Measurements from ENCODE around the gene CACNA1S. TPM values are rescaled to one million over a fixed set of nuclear protein-coding genes. Genes with fewer than 3 reads are reported as not detected.
A peak's percentile ranks its signal among the peaks of the same experiment; 100 is the strongest.

CACNA1S gene
- total RNA-seq, result not detected
- long read RNA-seq, result 0 reads

DNA sequence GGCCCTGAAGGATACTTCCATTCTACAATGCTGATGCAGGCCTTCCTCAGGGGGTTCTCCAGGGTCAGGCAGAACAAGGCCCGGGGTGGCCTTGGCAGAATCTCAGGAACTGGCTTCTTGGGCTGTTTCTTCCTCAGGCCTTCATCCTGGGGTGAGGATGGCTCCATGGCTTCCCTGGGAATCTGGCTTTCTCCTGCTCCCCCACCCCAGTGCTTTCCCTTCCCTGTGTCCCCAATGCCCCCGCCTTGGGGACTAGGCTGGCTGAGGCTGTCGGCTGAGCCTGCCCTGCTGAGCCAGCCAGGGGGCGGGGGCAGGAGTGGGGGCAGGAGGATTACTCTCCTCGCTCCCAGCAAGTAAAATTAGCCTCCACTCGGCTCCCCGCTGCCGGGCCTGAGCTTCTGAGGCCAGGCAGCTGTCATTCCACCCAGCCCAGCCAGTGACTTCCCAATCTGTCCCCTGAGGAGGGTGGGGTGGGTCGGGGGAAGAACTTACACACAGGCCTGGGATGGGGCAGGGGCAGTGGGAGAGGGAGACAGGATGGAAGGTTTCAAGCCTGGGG, at the start of gene CACNA1S:
TSS of gene CACNA1S (minus strand) at position 254 of the 559 bp plus-strand sequence. CDS start at position 167, 87 bp downstream.
- intact Hi-C loops (cut with micrococcal nuclease), result no loop called here
- DNase-seq (no peak), ATAC-seq (no peak)

DNA sequence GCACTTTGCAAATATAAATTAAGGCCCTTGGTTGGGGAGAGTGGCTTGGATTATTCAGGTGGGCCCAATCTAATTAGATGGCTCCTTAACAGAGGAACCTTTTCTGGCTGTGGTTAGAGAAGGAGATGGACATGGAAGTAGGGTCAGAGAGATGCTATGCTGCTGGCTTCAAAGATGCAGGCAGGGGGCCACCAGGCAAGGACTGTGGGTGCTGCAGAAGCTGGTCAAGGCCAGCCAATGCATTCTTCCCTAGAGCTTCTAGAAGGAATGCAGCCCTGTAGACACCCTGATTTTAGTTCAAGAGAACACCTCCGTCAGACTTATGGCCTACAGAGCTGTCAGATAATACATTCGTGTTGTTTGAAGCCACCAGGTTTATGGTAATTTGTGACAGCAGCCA, 45.7 kb upstream of the CACNA1S start:
- intact Hi-C loops (cut with micrococcal nuclease), result no loop called here
- ATAC-seq (no peak), DNase-seq (no peak)

DNA sequence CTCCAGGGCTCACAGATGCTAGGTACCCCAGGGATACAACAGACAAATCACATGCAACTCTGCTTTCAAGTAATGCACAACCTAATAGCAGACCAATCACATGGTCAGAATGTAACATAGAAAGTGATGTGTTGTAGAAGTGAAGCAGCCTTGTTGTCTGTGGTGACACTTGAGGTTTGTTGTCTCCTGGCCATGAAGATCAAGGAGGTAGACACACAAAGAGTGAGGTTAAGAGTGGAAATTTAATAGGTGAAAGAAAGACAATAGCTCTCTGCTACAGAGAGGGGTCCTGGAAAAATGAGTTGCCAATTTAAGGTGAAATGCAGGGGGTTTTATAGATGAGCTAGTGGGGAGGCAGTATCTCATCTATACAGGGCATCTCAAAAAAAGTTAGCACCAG, 44.6 kb upstream of the CACNA1S start:
- intact Hi-C loops (cut with micrococcal nuclease), result no loop called here
- DNase-seq (no peak), ATAC-seq (no peak)

DNA sequence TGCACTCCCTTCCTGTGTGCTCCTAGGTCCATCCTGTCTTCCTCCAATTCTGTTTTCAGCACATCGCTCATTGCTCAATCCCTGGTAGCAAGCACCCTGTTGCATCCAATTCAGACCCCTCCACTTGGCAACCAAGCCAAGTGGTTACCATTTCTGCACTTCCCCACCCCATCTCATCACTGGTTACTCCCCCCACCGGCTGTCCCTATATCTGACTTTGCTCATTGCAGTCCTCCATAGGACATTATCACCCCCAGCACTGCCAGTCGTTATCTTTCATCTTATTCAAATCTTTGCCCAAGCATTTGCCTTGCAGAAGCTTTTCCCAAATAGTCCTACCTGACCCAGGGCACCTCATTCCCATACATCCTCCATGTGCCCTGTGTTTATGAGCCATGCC, 44.1 kb upstream of the CACNA1S start:
- no peak for ATAC-seq
- DNase-seq, result no peak
- intact Hi-C loops (cut with micrococcal nuclease), result no loop called here

GRCh38 chr1:201155354-201155753, 43.1 kb upstream of the CACNA1S start:
- intact Hi-C loops (cut with micrococcal nuclease), result no loop called here
- DNase-seq, result no peak
- no peak for ATAC-seq

DNA sequence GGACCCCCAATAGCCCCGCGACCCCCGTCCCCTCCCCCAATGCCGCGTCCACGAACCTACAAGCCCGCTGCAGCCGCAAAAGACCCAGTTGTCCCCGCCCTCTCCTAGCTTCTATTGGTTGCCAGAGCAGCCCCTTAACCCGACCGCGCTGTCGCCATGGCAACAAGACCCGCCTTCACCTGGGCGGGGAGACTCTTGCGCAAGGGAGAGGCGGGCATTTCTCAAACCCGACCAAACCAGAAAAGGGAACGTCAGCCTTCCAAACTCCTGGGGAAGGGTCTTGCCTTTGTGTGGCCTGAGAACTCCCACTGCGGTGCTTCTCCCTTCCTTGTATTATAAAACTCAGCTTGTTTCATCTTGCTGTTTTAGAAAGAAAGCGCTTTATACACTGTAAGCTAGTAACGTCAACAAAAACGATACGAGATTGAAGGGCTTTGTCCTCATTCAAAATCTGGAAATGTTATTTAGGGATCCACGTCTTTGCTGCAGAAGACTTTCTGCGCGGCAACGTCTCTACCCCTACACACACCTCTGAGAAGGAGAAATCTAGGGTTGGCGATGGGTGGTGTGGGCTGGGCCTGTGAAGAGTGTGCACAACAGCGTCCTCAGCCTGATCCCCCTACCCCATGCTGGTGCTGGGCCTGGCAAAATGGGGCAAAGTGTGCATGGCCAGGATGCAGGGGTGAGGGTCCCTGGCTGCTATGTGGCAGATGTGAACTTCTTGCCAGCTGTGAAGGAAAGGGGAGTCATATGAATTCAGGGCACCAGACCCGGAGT, 42.4 kb upstream of the CACNA1S start, which contains the start of gene TMEM9:
TSS of gene TMEM9 (minus strand) at position 86 of the 777 bp plus-strand sequence. CDS start 551 bp downstream, outside the sequence.
- intact Hi-C loops (cut with micrococcal nuclease), result no loop called here
- ATAC-seq (peak; percentile 98), DNase-seq (peak; percentile 98)

GRCh38 chr1:201153474-201154388, 41.5 kb upstream of the CACNA1S start:
- DNase-seq (no peak), ATAC-seq (peak; percentile 84)
- intact Hi-C loops (cut with micrococcal nuclease), result no loop called here

- no peak for ATAC-seq
- intact Hi-C loops (cut with micrococcal nuclease), result no loop called here
- DNase-seq, result no peak
Measured at GRCh38 chr1:201149400-201149799, 37.2 kb upstream of the CACNA1S start.

DNA sequence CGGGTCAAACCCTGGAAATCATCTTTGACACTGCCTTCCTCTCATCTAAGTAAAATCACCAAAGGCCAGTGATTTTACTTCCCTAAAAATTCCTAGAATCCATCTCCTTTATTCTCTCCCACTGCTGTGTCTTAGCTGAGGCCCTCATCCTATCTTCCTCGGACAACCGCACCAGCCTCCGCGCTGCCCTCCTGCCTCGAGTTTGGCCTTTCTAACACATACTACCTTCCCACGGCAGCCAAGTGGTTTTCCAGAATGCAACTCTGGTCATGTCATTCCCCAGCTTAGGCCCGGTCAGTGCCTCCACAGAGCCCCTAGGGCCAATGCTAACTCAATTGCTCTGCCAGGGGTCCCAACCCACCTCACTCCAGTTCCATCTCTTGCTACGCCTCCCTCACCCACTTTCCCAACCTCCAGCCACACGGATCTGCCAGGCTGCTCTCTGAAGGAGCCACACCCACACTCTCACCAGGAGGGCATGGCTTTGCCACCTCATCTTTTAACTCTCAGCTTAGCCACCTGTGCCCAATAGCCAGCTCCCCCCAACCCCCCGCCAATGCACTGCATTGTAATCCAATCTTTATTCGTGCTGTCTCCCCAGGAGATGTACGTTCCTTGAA, 35.3 kb upstream of the CACNA1S start:
- ATAC-seq (no peak), DNase-seq (no peak)
- intact Hi-C loops (cut with micrococcal nuclease), result no loop called here

DNA sequence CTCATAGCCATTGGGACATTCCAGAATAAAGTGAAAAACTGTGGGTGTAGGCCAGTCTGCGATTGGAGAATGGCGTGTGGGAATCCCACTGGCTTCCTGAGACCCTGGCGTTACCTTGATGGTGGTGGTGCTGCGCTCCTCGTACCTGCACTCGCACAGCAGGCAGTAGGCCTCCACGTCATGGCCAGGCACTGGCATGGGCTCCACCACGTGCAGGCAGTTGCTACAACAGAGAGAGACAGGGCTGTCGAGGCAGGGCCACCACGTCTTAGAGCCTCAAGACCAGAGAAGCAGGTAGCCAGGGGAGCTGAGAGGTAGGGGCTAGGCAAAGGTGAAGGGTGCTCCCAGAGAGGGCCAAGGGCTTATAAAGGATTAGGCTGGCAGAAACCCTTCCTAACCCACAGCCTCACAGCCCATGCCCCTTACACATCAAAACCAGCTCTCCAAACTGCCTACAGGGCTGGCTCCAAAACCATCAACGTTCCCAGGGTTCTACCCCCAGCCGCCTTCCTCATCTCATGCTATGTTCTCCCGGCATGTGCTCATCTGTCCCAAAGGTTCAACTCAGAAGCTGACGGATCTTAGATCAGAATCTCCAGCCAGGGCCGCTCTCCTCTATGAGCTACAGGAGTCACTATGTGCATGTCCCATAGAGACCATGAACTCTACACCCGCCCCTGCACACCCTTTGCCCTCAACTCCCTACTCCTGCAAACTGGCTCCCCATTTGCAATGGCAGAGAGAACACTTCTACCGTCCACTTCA, 34.6 kb upstream of the CACNA1S start:
- DNase-seq, result no peak
- intact Hi-C loops (cut with micrococcal nuclease), result no loop called here
- ATAC-seq, result no peak

GRCh38 chr1:201145816-201146215, 33.6 kb upstream of the CACNA1S start:
- ATAC-seq (no peak), DNase-seq (no peak)
- intact Hi-C loops (cut with micrococcal nuclease), result no loop called here

GRCh38 chr1:201145132-201145531, 32.9 kb upstream of the CACNA1S start:
- ATAC-seq (no peak), DNase-seq (no peak)
- intact Hi-C loops (cut with micrococcal nuclease), result no loop called here

GRCh38 chr1:201144701-201145100, 32.5 kb upstream of the CACNA1S start:
- DNase-seq (no peak), ATAC-seq (no peak)
- intact Hi-C loops (cut with micrococcal nuclease), result no loop called here

DNA sequence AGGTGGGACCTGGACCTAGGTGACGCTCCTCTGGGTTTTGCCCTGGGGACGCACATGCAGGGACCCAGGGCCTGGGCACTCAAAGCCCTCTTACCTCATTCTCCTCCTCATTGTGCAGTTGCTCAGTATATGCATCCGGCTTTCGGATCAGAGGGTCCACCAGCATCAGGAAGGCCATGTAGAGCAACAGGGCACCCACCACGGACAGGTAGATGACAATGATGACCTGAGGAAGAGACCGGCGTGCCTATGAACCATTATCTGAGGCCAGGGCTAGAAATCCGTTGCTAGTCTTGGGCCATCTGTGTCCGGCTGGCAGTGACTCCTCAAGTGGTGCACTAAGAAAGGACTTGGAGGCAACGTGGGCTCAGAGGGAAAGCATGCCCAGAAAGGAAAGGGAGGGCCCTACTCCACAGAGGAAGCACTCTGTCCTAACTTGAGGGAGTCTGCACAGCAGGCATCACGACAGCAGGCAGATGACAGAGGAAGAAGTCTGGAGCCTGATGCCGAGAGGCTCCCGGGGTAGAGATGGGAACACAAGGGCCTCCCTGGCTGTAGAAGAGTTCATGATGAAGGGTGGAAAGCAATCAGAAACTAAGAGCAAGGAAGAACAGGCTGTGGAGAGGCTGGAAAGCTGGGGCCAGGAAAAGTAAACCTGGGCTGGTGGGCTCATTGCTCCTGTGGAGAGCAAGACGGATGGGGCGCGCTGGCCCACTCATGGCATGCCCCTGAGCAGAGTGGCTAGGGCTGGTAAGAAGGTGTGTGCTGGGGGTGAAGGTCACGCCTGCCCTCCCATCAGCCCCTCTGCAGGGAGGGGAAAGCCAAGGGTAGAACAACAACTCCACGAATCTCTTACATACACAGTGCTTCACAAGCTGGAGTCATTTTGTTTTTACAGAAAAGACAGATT, 31.8 kb upstream of the CACNA1S start:
- ATAC-seq, result no peak
- no peak for DNase-seq
- intact Hi-C loops (cut with micrococcal nuclease), result no loop called here

GRCh38 chr1:201142849-201143725, 30.9 kb upstream of the CACNA1S start:
- DNase-seq (no peak), ATAC-seq (peak; percentile 23)
- intact Hi-C loops (cut with micrococcal nuclease), result no loop called here

GRCh38 chr1:201142011-201142848, 30.0 kb upstream of the CACNA1S start:
- peak; percentile 64 for ATAC-seq
- intact Hi-C loops (cut with micrococcal nuclease), result no loop called here

More at GRCh38 chr1:201142011-201142848, 30.0 kb upstream of the CACNA1S start:
- peak; percentile 77 for DNase-seq

All from left ventricle myocardium superior (tissue), 1 donor.